GM18502 (cell line): ENCODE results near the gene PNKP.

Experiments
- ATAC-seq: cut with Tn5 transposase; IDR thresholded peaks from one replicate; pipeline ENCODE4 v1.9.1; 2021; ENCODE audit warnings: mild to moderate bottlenecking; ENCODE audit not compliant: unreplicated experiment, poor library complexity

PNKP gene

DNA sequence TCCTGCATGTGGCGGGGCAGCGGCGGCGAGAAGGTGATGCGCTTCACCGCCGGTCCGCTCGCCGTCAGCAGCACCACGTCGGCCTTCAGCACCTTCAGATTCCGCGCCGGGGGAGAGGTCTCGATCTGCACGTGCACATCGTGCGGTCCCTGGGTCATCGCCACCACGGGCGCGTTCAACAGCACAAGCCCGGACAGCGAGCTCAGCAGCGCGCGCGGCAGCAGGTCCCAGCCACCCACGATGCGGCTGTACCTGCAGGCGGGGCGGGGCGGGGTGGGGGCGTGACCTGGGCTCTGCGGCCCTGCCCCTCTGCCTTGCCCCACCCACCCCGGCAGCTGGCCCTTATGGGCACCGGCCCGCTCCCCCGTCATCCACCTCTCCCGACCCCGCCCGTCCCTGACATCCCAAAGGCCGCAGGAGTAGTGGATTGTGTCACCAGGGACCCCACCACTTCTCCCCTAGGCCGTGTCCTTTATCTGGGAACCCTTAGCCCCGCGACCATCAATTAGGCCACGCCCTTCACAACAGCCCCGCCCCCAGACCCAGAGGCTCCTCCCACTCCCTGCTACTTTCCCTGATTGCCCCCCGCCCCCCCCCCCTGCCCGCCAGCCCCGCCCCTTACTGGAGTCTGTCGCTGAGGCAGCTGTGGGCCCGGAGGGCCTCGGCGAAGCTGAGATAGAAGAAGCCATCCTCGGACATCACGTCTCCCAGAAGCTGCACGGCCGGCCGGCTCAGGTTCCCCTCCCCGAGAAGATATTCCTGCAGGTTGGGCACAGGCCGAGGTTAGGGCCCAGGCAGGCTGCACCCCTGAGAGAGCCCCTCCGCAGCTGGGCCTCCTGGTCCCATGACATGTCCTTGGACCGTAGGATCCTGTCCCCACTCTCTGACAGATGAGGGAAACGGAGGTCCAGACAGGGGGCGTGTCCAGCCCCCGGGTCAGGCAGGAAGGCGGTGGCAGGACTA, 23.3 kb upstream of the PNKP start:
- peak; percentile 42 for ATAC-seq

- ATAC-seq: peak; percentile 33
These were observed 22.4 kb upstream of the PNKP start for GRCh38 chr19:49889687-49890348.

- ATAC-seq: no peak
These were observed 21.8 kb upstream of the PNKP start for GRCh38 chr19:49889038-49889686.

- no peak for ATAC-seq
These were observed 21.1 kb upstream of the PNKP start for GRCh38 chr19:49888510-49888824.

DNA sequence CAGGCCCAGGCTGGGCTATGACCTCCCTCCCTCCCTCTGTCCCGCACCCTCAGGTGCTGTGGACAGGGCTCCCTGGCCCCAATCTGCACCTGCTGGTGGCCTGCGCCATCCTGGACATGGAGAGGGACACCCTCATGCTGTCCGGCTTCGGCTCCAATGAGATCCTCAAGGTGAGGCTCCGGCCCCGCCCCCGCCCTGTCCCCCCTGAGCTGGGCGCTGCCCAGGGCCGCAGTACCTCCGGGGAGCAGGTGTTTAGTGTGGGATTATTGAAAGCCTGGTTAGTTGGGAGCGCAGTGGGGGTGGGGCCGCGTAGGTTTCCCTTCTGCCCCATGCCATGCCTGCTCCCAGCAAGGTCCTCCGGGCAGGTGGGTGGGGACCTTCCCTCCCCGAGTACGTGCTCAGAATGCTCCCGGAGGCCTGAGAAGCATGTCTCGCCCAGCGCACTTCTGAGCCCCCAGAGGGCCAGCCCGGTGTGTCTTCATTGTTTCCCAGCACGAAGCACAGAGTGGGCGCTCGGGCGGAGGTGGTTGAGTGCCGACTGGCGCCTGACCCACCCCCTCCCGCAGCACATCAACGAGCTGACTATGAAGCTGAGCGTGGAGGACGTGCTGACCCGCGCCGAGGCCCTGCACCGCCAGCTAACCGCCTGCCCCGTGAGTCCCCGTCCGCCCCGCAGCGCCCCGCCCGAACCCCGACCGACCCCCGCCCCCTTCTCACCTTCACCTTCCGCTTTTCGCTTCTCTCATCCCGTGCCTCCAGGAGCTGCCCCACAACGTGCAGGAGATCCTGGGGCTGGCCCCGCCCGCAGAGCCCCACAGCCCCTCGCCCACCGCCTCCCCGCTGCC, 20.5 kb upstream of the PNKP start:
- ATAC-seq: no peak

DNA sequence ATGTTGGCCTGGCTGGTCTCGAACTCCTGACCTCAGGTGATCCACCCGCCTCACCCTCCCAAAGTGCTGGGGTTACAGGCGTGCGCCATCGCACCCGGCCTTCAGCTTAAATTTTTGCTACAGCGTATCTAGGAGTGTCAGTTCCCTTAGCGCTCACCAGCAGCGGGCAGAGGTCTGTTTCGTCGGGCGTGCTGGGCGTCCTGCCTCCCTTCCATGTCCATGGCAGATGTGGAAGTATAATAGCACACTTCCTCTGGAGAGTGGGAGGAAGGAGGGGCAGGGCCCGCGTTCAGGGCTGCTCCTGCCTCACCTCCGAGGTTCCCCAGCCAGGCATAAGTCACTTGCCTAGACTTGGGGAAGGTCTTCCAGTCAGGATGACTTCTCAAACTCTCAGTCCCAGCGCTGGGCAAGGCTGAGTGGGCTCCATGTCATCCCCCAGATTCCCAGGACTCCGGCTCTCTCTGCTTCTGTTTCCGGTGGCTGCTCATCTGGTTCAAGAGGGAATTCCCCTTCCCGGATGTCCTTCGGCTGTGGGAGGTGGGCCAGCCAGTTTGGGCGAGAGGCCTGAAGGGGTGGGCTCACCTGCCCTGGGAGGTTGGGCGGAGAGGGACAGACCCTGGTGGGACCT, 19.8 kb upstream of the PNKP start:
- ATAC-seq: no peak

DNA sequence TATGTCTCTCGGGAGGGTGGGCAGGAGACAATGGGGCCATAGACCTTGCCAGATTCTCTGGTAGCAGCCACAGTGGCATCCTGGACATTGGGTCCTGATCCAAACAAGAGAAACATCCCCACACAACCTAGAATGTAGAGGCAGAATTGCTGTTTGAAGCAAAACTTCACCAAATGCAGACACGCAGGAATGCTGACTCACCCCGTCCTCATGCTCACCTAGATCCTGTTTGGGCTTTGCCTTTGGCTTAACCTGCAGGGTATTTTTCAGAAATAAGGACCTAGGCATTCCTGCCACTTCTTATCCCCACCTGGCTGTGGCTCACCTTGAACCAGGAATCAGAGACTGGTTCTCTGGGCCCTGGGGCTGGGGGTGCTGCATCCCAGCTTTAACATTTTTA, 17.4 kb upstream of the PNKP start:
- no peak for ATAC-seq

DNA sequence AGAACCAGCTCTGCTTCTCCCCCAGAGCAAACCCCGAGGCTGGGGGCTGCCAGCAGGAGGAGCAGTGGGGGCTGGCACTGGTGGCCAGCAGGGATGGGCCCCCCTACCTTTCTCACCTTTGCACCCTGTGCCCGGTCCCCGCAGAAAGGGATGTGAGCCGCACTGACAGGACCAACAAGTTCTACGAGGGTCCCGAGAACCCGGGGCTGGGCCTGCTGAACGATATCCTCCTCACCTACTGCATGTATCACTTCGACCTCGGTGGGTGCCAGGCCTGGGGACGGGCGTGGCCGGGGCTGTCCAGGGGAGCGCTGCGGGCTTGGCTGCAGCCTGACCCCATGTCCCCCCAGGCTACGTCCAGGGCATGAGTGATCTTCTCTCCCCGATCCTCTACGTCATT, 16.7 kb upstream of the PNKP start:
- ATAC-seq: no peak

GRCh38 chr19:49883094-49883493, 15.7 kb upstream of the PNKP start:
- no peak for ATAC-seq

DNA sequence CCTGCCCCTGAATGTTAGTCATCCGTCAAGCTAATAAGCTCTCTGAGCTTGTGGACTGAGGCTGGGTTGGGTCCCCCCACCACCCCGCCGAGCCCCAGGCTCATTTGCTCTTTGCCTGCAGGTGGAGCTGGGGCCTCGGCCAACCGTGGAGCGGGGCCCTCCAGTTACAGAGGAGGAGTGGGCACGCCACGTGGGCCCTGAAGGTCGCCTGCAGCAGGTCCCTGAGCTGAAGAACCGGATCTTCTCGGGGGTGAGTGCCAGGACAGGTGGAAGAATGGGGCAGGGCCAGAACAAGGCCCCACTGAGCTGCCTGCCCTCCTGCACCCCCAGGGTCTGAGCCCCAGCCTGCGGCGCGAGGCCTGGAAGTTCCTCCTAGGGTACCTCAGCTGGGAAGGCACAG, 15.3 kb upstream of the PNKP start:
- ATAC-seq: no peak

- ATAC-seq: no peak
These were observed 14.5 kb upstream of the PNKP start for GRCh38 chr19:49881672-49882394.

GRCh38 chr19:49881186-49881585, 13.8 kb upstream of the PNKP start:
- no peak for ATAC-seq

GRCh38 chr19:49880162-49880869, 12.9 kb upstream of the PNKP start:
- no peak for ATAC-seq

GRCh38 chr19:49879243-49879963, 12.0 kb upstream of the PNKP start:
- no peak for ATAC-seq

- no peak for ATAC-seq
These were observed 11.3 kb upstream of the PNKP start for GRCh38 chr19:49878744-49879070.

GRCh38 chr19:49877879-49878743, 10.7 kb upstream of the PNKP start:
- peak; percentile 48 for ATAC-seq
